Activated T-cell treated with anti-CD3 and anti-CD28 coated beads, Interleukin-2, amount 50 U/mL, for 24 hours (primary cell): Measurements from ENCODE around the gene EPYC.

Experiments used
- DNase-seq: peaks from one replicate; pipeline ENCODE4 v3.0.0-alpha.2; 2020
- H3K27ac Mint-ChIP-seq: 2 replicates; pipeline ENCODE4 v1.8.0; 2020; ENCODE audit warnings: mild to moderate bottlenecking, mixed read lengths
- H3K27me3 Mint-ChIP-seq: 2 replicates; pipeline ENCODE4 v1.8.0; 2020; ENCODE audit warnings: mixed read lengths
- H3K36me3 Mint-ChIP-seq: 2 replicates; pipeline ENCODE4 v1.8.0; 2020; ENCODE audit warnings: low read depth, mixed read lengths
- H3K4me1 Mint-ChIP-seq: 2 replicates; pipeline ENCODE4 v1.8.0; 2020; ENCODE audit warnings: low read depth, mixed read lengths
- H3K4me3 Mint-ChIP-seq: 2 replicates; pipeline ENCODE4 v1.8.0; 2020; ENCODE audit warnings: mild to moderate bottlenecking, moderate library complexity, mixed read lengths
- H3K9me3 Mint-ChIP-seq: 2 replicates; pipeline ENCODE4 v1.8.0; 2020; ENCODE audit warnings: mixed read lengths

Gene EPYC

GRCh38 chr12:91004872-91005271, at the start of gene EPYC:
EPYC (minus strand) TSS chr12:91004972; CDS start chr12:91002565, 2,407 bp downstream.
- no peak for DNase-seq
- peaks cover 16% of the 10 kb centered on the region for H3K4me1 Mint-ChIP-seq
- H3K36me3 Mint-ChIP-seq, result no peaks in the 10 kb centered on the region
- no peak within 1 kb of the TSS for H3K27ac Mint-ChIP-seq
- no peaks in the 10 kb centered on the region for H3K9me3 Mint-ChIP-seq
- no peaks in the 10 kb centered on the region for H3K27me3 Mint-ChIP-seq
- H3K4me3 Mint-ChIP-seq, result no peak within 1 kb of the TSS

DNA sequence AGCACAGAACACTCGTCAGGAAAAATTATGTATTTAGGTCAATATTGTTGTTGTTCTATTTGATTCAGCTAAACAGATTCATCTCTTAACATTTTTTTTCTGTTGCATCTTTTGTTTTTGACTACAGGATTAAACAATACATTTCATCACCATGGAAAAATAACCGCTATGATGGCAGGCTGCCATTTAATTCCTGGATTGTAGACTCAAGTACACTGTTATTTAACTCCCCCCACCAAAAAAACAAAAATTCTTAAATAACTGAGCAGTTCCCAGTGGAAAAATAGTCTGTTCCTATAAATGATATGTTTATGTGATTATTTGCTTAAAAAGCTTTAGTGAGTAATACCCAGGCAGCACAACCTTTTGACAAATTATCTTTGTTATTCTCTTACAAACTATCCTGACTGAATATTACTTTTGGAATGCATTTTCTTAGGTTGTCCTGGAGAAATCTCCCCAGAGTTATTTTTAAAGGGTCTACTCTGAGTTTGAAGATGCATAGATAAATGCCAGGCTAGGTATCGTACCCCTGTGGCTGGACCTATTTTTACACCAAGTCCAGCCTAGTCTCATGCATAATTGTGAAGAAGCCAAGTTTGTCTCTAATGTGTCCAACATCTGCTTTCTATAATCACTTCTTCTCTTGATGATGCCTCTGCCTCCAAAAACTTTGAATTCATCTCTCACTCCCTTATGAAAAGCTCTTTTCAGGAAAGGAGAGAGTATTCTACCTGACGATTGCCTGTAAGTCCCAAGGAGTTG, 49.4 kb upstream of the EPYC start:
- no peaks in the 10 kb centered on the region for H3K36me3 Mint-ChIP-seq
- no peak overlapping the region for H3K27ac Mint-ChIP-seq
- H3K4me1 Mint-ChIP-seq, result no peaks in the 10 kb centered on the region
- H3K27me3 Mint-ChIP-seq, result no peaks in the 10 kb centered on the region
- no peak for DNase-seq
- H3K4me3 Mint-ChIP-seq, result no peak overlapping the region
- H3K9me3 Mint-ChIP-seq, result no peaks in the 10 kb centered on the region

DNA sequence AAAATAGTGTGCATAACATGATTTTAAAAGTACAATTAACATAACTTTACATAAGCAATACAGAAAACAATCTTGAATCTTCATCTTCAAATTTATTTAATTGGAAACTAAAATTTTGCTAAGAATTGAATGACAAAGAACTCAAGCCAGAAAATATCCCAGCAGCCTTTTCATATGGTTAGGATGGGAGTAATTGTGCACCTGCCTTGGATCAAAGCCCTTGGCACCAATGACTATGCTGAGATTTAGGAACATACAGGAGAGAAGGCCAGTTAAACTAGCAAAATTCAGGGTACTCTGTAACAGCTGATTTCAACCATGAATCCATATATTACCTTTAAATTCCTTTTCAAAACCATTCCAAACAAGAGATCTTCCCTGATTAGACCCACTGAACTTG, 47.3 kb upstream of the EPYC start:
- no peak overlapping the region for H3K4me3 Mint-ChIP-seq
- H3K36me3 Mint-ChIP-seq, result no peaks in the 10 kb centered on the region

GRCh38 chr12:91044586-91044985, 39.8 kb upstream of the EPYC start:
- Mint-ChIP-seq H3K4me3 (no peak overlapping the region), H3K36me3 (no peaks in the 10 kb centered on the region), H3K4me1 (no peaks in the 10 kb centered on the region), H3K27ac (no peak overlapping the region), H3K9me3 (no peaks in the 10 kb centered on the region), H3K27me3 (peaks cover 4% of the 10 kb centered on the region)
- DNase-seq, result no peak

More for the DNA sequence above, 47.3 kb upstream of the EPYC start:
- no peak for DNase-seq
- Mint-ChIP-seq H3K9me3 (no peaks in the 10 kb centered on the region), H3K27me3 (no peaks in the 10 kb centered on the region), H3K4me1 (no peaks in the 10 kb centered on the region), H3K27ac (no peak overlapping the region)

DNA sequence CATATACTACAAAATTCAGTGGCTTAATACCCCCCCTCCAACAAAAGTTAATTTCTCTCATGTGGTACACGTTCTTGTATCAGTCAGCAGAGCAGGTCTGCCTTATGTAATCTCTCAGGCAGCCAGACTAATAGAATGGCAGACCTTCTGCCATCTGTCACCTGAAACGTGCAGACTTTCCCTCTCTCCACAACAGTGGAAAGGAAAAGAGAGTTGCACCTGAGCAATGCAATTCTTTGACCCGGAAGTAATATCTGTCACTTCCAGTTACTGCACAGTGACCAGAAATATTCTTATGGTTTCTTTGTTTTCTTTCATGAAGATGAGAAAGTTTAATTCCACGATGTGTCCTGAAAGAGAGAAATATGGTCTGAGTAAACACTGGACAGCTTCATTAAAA, 38.6 kb upstream of the EPYC start:
- Mint-ChIP-seq H3K27me3 (peaks cover 4% of the 10 kb centered on the region), H3K4me1 (no peaks in the 10 kb centered on the region), H3K27ac (no peak overlapping the region), H3K36me3 (no peaks in the 10 kb centered on the region), H3K4me3 (no peak overlapping the region), H3K9me3 (no peaks in the 10 kb centered on the region)
- DNase-seq, result no peak

DNA sequence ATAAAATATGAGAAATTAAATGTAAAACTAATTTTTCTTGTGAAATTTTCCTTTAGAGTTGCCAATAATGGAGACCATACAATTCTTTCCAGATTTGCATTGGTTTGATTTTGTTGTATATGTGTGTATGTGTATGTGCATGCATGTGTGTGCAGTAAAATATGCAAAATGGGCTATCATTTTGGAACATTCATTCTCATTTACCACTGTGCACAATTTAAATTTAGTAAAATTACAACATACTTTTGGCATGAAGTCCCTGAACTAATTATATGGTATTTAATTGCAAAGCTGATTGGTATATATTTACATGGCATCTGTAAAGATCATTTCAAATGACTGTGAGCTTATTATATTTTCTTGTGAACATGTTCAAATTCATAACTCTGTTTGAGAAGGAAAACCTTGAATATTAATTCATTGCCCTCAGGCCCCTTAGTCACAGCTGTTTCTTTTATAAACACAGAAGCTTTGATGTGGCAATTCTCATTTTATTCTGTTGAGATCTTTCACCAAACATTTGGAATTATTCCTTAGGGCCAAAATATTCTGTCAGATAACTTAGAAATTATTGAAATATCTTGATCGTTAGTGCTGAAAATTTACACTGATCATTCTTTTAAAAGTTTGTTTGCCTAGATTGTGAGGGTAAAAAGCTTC, 35.5 kb upstream of the EPYC start:
- Mint-ChIP-seq H3K36me3 (no peaks in the 10 kb centered on the region), H3K9me3 (no peaks in the 10 kb centered on the region), H3K27ac (no peak overlapping the region), H3K4me1 (no peaks in the 10 kb centered on the region), H3K27me3 (peaks cover 5% of the 10 kb centered on the region), H3K4me3 (no peak overlapping the region)
- no peak for DNase-seq

- Mint-ChIP-seq H3K4me3 (no peak overlapping the region), H3K27me3 (peaks cover 10% of the 10 kb centered on the region), H3K27ac (no peak overlapping the region), H3K9me3 (no peaks in the 10 kb centered on the region), H3K4me1 (no peaks in the 10 kb centered on the region), H3K36me3 (no peaks in the 10 kb centered on the region)
- DNase-seq, result no peak
Measured at GRCh38 chr12:91037276-91037675, 32.5 kb upstream of the EPYC start.

DNA sequence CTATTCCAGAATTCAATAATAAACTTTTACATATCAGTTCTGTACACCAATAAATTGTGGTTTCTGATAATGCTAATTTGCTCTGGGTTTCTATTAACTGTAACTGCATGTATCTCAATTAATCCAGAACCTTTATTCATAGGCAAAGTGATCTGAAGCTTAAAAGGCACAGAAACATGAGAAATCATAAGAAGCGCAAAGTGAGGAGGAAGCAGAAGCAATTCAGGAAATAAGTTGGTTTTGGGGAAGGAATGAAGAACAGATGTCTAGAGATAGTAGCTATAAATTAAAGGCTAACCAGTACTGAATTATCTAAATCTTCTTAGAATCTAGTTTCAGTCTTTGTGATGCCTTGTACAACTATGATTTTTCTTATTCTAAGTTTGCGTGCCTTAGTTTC, 28.5 kb upstream of the EPYC start:
- Mint-ChIP-seq H3K4me1 (no peaks in the 10 kb centered on the region), H3K27me3 (peaks cover 6% of the 10 kb centered on the region), H3K9me3 (no peaks in the 10 kb centered on the region), H3K36me3 (no peaks in the 10 kb centered on the region), H3K27ac (no peak overlapping the region), H3K4me3 (no peak overlapping the region)
- DNase-seq, result no peak

DNA sequence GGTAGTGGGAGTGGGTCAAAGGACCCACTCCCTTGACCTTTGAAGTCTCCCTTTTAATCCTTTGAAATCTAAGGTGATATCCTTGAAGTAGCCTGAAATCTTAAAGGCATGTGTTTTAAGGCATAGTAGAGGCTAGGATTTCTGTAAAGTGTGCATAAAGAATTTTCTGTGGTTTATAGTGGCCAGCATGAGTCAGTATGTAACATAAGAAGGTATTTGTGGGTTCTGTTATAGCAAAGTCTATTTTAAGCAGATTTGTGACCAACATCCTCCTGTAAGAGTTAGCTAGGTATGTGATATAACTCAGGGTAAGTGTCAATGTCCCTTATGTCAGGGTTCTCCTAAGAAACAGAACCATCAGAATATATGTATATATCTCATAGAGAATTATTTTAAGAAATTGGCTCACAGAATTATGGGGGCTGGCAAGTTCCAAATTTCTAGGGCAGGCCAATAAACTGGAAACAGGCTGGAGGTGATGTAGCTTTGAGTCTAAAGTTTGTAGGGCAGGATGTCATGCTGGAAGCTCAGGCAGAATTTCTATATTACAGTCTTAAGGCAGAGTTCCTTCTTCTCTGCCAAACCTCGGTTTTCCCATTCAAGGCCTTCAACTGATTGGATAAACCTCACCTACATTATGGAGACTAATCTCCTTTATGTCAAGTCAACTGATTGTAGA, 18.7 kb upstream of the EPYC start:
- no peaks in the 10 kb centered on the region for H3K9me3 Mint-ChIP-seq
- H3K27me3 Mint-ChIP-seq, result no peaks in the 10 kb centered on the region
- H3K4me1 Mint-ChIP-seq, result no peaks in the 10 kb centered on the region
- DNase-seq, result no peak
- no peaks in the 10 kb centered on the region for H3K36me3 Mint-ChIP-seq
- H3K27ac Mint-ChIP-seq, result no peak overlapping the region
- no peak overlapping the region for H3K4me3 Mint-ChIP-seq

- no peaks in the 10 kb centered on the region for H3K4me1 Mint-ChIP-seq
- H3K27ac Mint-ChIP-seq, result no peak overlapping the region
- no peaks in the 10 kb centered on the region for H3K27me3 Mint-ChIP-seq
- no peaks in the 10 kb centered on the region for H3K36me3 Mint-ChIP-seq
- no peak overlapping the region for H3K4me3 Mint-ChIP-seq
- H3K9me3 Mint-ChIP-seq, result no peaks in the 10 kb centered on the region
- no peak for DNase-seq
Measured at GRCh38 chr12:91021076-91021475, 16.3 kb upstream of the EPYC start.

GRCh38 chr12:91019455-91019854, 14.7 kb upstream of the EPYC start:
- no peaks in the 10 kb centered on the region for H3K36me3 Mint-ChIP-seq
- H3K4me1 Mint-ChIP-seq, result no peaks in the 10 kb centered on the region
- no peak overlapping the region for H3K27ac Mint-ChIP-seq
- H3K9me3 Mint-ChIP-seq, result peaks cover 3% of the 10 kb centered on the region
- DNase-seq, result no peak
- peaks cover 2% of the 10 kb centered on the region for H3K27me3 Mint-ChIP-seq
- no peak overlapping the region for H3K4me3 Mint-ChIP-seq

DNA sequence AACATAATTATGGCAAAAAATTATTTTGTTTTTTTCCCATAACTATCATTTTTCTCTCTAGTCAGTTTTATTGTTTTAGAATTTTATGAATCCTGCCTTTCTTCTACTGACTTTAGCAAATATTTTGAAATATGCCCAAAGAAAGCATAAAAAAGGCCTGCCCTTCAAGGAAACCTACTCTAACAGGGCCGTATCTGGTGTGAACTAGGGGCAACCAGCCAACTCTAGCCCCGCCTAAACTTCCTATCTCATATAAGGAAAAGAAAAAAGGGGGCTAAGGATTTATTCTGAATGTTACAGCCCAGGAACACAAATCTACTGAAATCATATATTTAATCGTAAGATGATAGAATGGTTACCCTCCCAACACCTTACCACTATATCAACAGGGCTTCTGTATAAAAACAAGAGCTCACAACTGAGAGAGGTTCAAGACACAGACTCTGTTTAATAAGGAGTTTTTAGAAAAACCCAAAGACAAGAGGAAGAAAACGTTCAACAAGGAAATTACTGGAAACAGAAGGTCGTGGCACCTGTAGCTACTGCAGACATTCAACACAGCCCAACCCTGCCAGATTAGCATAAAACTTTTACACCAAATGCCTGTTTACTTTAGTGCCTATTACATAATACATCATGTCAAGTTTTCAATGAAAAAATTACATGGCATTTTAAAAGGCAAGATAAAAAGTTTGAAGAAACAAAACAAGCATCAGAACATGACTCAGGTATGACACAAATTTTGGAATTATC, 12.9 kb upstream of the EPYC start:
- no peak overlapping the region for H3K4me3 Mint-ChIP-seq
- peaks cover 16% of the 10 kb centered on the region for H3K27me3 Mint-ChIP-seq
- no peaks in the 10 kb centered on the region for H3K4me1 Mint-ChIP-seq
- no peaks in the 10 kb centered on the region for H3K36me3 Mint-ChIP-seq
- no peak overlapping the region for H3K27ac Mint-ChIP-seq
- DNase-seq, result no peak
- H3K9me3 Mint-ChIP-seq, result peaks cover 3% of the 10 kb centered on the region

DNA sequence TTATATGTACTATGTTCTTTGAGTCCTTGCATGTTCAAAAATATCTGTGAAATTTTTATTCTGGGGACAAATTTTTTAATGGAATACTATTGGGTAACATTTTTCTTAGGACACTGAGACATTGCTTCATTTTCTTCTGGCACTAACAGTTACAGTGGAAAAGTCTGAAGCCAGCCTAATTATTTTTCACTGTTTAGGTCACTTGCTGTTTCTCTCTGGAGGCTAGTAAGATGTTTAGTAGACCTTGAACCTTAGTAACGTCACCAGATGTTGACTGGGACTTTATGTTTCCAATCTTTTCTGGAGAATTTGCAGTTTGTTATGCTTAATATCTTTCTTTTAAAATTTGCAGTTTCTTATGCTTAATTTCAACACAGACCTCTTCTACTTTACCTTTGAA, 12.3 kb upstream of the EPYC start:
- Mint-ChIP-seq H3K27me3 (peaks cover 16% of the 10 kb centered on the region), H3K4me3 (no peak overlapping the region), H3K27ac (no peak overlapping the region), H3K4me1 (no peaks in the 10 kb centered on the region), H3K36me3 (no peaks in the 10 kb centered on the region), H3K9me3 (peaks cover 3% of the 10 kb centered on the region)
- no peak for DNase-seq

GRCh38 chr12:91009319-91009950, 4.7 kb upstream of the EPYC start:
- H3K27me3 Mint-ChIP-seq, result peaks cover 13% of the 10 kb centered on the region

More at GRCh38 chr12:91009319-91009950, 4.7 kb upstream of the EPYC start:
- Mint-ChIP-seq H3K4me1 (peaks cover 16% of the 10 kb centered on the region), H3K27ac (no peak overlapping the region), H3K4me3 (no peak overlapping the region), H3K36me3 (no peaks in the 10 kb centered on the region), H3K9me3 (no peaks in the 10 kb centered on the region)
- no peak for DNase-seq
